T1000 (cell line): Measurements from ENCODE around the gene SGF29.
"Not testable (repeated sequence)": the region's sequence is repeated elsewhere in the genome, so short reads cannot be mapped to it uniquely, and the experiment has no call there.

ENCODE experiments used
- DNase-seq: peaks from one replicate; lab custom pipeline; 2025; ENCODE audit warnings: mixed read lengths; lab: John Stamatoyannopoulos, UW

Gene SGF29

DNA sequence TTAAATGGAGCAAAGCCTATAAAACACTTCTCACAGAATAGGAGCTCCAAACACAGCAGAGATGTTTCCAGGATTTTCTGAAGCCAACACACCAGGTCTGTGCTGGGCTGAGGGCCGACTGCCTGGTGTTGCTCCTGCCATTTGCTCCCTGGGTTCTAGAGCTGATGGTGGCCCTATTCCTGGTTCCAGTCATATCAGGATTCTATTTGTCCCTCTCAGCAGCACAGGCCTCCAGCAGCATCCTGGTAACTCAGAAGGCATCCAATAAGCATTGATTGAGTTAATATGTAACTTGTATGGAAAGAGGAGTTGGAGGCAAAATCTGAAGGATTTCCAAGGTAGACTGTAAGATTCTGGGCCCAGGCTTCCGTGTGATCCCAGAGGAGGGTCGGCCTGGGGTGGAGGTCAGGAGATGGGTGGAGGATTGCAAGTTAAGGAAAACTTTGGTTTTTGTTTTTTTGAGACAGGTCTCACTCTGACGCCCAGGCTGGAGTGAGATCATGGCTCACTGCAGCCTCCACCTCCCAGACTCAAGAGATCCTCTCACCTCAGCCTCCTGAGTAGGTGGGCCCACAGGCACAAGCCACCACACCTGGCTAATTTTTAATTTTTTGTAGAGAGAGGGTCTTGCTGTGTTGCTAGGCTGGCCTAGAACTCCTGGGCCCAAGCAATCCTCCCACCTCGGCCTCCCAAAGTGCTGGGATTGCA is 20.6 kb upstream of the SGF29 start:
- DNase-seq: no peak

DNA sequence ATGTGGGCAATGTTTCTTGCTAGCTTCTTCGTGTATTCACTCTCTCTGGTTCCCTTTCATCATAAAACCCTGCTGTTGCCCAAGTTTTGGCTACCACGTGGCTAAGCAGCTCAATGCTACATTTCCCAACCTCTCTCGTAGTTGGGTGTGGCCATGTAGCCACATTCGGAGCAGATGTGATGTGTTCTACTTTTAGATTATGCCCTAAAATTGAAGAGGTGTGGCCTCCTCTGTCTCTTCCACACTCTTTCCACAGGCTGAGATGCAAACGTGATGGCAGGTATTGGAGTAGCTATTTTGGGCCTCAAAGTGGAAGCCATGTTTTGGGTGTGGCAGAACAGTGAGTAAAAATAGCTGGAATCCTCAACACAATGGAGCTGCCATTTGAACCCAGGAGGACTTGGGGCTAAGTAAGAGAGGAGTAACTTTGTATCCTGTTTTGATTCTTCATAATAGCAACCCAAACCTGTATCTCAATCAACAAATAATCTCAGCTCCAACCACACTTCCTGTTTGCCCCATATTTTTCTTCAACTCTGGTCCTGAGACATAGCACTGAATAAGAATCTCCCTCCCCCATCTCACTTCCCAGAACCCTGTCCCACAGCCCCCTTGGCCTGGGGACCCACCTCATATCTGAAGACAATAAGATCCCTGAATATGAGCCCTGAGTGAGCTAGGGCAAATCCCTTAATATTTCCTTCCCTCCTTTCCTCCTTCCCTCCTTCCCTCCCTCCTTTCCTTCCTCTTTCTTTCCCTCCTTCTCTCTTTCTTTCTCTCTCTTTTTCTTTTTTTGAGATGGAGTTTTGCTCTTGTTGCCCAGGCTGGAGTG is 19.0 kb upstream of the SGF29 start:
- DNase-seq: no peak

- no peak for DNase-seq
Measured at GRCh38 chr16:28537076-28537475, 16.6 kb upstream of the SGF29 start.

DNA sequence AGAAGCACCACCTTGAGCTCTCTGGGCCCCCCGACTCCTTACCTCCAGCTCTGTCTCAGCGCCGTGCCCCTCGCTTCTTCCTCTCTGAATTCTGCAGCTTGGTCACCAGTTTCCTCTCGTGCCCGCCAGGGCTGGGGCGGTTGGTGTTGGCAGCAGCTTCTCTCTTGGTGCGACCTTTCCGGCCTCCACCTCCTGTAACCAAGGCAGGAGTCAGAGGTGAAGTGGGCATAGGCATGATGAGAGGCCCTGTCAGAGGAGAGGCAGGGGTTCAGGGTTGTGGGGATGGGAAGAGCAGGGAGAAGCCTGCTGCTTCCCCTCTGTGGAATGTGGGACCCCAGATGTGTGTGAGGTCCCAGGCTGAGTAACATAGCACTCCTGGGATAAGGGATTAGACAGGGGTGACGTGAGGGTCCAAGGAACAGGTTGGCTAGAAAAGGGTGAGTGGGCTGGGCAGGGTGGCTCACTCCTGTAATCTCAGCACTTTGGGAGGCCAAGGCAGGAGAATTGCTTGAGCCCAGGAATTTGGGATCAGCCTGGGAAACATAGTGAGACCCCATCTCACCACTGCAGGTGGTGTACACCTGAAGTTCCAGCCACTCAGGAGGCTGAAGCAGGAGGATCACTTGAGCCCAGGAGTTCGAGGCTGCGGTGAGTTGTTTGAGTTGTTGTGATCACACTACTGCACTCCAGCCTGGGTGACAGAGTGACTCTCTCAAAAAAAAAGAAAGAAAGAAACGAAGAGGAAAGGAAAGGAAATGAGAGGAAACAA is 15.6 kb upstream of the SGF29 start:
- DNase-seq: no peak

DNA sequence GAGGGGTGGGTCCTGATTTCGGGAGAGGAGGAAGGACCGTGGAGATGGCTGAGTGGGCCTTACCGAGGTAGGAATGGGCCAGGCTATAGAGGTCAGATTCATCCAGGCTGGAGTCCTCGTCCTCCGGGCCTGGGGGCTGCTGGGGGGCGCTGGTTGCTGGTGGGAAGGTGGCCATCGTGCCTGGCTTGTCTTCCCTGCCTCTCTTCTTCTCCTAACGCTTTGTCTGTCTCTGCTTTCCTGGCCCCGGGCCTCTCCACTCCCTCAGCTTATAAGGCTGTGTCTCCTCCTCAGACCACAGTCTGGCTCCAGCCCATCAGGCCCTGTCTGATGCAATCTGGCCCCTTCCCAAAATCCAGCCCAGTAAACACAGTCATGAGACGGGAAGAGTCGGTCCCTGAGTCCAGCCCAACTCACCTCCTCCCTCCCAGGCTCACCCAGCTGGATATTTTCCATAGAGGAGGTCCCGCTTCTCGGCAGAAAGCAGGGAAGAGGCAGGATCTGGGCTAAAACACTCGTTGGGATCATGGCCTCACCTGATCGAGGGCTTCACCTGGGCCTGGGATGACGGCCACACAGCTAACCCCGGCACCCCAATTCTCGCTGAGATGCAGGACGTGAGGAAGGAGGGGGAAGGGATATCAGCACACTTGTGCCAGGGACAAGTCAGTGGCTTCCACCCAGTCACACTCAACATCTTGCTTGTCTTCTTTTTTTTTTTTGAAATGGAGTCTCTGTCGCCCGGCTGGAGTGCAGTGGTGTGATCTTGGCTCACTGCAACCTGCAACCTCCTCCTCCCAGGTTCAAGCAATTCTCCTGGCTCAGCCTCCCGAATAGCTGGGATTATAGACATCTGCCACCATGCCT is 14.8 kb upstream of the SGF29 start, which contains the start of gene NUPR1:
TSS of gene NUPR1 (minus strand) at position 242 of the 864 bp plus-strand sequence. CDS start at position 175, 67 bp downstream.
- DNase-seq: no peak

GRCh38 chr16:28540346-28540745 is 13.4 kb upstream of the SGF29 start:
- no peak for DNase-seq

DNA sequence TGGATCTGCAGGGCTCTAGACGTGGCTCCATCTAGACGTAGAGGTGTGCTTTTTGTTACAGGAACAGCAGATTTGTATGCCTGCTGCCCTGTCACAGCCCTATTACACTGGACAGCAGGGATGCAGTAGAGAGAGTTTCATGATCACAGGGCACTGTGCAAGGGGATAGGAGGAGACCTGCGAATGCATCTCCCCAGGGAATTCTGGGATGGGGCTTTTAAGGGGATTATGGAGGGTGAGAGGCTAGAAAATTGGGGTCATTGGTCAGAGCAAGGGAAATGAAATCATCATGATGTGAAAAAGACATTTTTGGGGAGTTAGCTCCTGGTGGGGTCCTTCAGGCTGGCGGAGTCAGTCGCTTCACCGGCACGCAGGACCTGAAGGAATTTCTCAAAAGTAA is 11.1 kb upstream of the SGF29 start:
- DNase-seq: no peak

DNA sequence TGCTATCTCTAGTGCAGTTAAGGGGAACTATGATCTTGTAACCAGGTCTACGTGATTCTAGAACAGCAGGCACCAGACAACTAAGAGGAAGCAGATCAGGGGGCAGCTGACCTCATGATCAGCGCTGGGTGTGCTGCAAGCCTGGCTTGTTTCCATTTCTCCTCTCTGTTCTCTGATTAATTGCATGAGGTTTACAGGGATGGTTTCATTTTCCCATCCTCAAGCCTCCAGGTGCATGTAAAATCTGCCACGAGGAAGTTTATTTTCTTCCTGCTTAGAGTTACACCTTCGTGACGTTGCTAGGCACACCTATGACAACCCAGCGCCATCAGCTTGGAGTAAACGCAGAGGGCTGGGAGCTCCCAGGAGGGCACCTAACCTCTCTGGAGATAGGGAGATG is 10.6 kb upstream of the SGF29 start:
- DNase-seq: no peak

GRCh38 chr16:28544998-28545397 is 8.7 kb upstream of the SGF29 start:
- DNase-seq: no peak

GRCh38 chr16:28545964-28546363 is 7.8 kb upstream of the SGF29 start:
- not testable (repeated sequence) for DNase-seq

- DNase-seq: no peak
Measured at GRCh38 chr16:28546626-28547025, 7.1 kb upstream of the SGF29 start.

DNA sequence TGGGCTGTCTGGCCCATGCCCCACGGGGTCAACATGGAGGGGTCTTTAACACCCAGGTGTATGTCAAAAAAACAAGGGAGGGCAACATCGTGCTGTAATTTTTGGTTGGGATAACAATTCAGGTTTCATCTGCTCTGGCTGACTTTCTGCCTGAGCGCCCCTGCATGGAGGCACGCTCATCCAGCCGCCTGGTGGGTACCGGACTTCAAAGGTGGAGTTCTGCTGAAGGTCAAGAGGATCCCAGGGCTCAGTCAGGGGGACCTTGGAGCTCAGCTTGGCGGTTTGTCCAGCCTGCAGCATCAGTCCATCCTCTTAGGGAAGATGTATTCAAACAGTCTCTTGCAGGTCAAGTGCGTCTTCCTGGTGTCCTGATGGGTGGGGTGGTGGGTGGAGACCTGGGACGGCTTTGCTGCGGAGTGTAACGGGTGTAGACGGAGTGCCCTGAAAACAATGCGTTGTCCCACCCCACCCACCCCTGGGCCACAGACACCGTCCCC is 5.4 kb upstream of the SGF29 start:
- DNase-seq: no peak

- DNase-seq: no peak
Measured at GRCh38 chr16:28549301-28549899, 4.3 kb upstream of the SGF29 start.

GRCh38 chr16:28554634-28555423 is 1.1 kb downstream of the SGF29 start:
- DNase-seq: no peak

DNA sequence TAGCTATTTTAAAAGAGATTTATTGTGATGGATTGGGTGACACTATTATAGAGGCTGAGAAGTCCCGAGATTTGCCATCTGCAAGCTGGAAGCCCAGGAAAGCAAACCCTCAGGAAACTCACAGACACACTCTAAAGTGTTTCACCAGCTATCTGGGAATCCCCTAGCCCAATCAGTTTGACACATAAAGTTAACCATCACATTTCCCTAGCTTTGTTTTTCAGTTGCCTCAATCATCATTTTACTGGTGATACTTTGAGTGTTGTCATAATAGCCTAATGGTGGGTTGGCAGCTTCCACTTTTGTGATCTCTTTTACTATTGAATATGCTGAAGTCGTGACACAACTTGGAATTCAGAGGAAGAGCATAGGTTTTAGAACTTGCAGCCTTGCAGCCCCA is 1.8 kb downstream of the SGF29 start:
- no peak for DNase-seq

GRCh38 chr16:28556914-28557320 is 3.2 kb downstream of the SGF29 start:
- DNase-seq: no peak

GRCh38 chr16:28558456-28558855 is 4.7 kb downstream of the SGF29 start:
- DNase-seq: no peak

DNA sequence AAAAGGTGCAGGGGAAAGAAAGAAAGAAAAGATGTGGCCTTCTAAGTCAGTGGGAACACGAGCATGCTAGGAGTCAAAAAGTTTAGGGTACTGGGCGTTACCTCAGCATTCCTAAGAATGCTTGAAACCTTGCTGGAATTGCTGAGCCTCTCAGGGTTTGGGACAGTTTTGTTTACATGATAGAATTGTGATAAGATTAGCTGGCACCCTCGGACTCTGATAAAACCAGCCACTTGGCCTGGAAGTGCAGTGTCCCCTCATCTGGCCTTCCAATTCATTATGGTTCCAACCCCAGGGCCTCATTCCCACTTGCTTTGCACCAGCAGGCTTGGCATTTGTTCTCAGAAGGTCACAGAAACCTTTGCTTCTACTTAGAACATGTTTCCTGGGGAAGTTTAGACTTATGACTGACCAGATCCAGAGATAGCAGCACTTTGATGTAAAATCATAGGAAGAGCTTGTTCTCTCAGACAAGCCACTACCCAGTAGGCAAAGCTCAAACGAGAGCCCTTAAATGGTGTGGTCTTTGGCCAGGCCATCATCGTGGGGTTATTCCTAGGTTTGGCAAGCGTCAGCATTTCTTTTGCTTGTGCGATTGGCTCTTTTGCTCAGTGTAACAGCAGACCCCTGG is 8.0 kb downstream of the SGF29 start:
- no peak for DNase-seq

- no peak for DNase-seq
Measured at GRCh38 chr16:28562199-28562598, 8.5 kb downstream of the SGF29 start.

DNA sequence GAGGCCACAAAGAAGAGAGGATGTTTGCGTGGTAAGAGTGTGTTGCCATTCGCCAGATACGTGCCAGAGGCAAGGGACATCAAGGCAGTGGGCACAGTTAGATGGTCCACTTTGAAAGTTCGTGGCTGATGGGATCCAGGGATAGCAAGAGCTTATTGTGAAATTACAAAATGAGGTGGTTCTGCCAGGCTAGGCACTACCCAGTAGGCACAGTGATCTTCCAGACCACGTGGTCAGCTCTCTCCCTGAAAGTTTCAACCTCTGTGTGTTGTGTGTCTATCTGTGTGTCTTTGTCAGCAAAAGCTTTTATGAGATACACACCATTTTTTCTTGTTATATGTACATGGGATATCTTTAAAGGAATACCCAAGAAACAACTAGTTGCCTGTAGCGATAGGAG is 9.5 kb downstream of the SGF29 start:
- no peak for DNase-seq
